SK-N-SH (cell line): ENCODE results near the gene TRPM8.

ENCODE experiments used
- EZH2phosphoT487 ChIP-seq: fragments of 200-600 bp; sonication (generic); IDR thresholded peaks from 2 replicates; pipeline ENCODE4 v1.6.1; 2017; ENCODE audit warnings: low read depth, mixed run types, mild to moderate bottlenecking, antibody characterized with exemption, moderate library complexity, borderline replicate concordance
- RAD21 ChIP-seq: IDR thresholded peaks from 2 replicates; pipeline ENCODE4 v1.6.1; 2012; ENCODE audit warnings: mild to moderate bottlenecking, low read length
- RCOR1 ChIP-seq: fragments of 150-350 bp; IDR thresholded peaks from 2 replicates; pipeline ENCODE4 v1.6.1; 2017; ENCODE audit warnings: antibody characterized with exemption, low read length
- YY1 ChIP-seq: IDR thresholded peaks from 2 replicates; pipeline ENCODE4 v1.4.0; 2012; ENCODE audit warnings: low read depth, mild to moderate bottlenecking
- TF ChIP-seq, protein P1 (sequence below): fragments of 200-600 bp; sonication (generic); IDR thresholded peaks from 2 replicates; pipeline ENCODE4 v1.6.1; 2017; ENCODE audit warnings: antibody characterized with exemption, mild to moderate bottlenecking, moderate library complexity

DNA sequence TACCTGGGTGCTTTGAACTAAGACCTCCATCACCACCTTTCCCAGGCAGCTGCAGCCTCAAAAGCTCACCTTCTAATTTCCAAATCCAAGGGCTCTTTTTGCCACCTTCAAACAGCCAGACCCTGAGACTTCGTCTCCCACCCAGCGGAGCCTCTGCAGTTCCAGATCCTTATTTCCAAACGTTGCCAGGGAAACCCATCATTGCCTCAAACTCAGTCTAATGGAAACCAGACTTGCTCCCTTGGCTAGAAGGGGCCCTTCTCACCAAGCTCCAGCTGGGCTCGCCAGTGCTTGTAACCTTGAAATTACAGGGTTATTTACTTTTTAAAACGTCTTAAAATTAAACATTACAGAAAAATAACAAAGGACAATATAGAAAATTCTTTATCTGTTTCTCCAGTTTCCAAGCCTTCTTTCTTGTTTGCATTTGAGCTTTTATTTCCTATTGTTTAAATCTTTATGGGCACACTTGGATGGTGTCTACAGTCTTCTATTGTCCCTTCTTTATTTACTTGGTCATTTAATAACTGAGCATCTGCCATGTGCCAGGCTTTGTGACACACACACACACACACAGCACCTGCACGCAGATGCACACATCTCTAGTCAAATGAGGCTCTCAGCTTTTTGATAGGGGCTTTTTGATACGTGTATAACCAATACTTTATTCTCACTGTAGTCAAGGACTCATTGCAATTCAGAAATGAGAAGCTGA, 36.1 kb downstream of the TRPM8 start:
- TF ChIP-seq, protein P1, sequence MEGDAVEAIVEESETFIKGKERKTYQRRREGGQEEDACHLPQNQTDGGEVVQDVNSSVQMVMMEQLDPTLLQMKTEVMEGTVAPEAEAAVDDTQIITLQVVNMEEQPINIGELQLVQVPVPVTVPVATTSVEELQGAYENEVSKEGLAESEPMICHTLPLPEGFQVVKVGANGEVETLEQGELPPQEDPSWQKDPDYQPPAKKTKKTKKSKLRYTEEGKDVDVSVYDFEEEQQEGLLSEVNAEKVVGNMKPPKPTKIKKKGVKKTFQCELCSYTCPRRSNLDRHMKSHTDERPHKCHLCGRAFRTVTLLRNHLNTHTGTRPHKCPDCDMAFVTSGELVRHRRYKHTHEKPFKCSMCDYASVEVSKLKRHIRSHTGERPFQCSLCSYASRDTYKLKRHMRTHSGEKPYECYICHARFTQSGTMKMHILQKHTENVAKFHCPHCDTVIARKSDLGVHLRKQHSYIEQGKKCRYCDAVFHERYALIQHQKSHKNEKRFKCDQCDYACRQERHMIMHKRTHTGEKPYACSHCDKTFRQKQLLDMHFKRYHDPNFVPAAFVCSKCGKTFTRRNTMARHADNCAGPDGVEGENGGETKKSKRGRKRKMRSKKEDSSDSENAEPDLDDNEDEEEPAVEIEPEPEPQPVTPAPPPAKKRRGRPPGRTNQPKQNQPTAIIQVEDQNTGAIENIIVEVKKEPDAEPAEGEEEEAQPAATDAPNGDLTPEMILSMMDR = no peak
- TF ChIP-seq RAD21 = no peak
- no peak for TF ChIP-seq EZH2phosphoT487
- no peak for TF ChIP-seq YY1
- TF ChIP-seq RCOR1 = no peak
